ENCODE data around the gene MED1.
"Not testable (repeated sequence)": the region's sequence is repeated elsewhere in the genome, so short reads cannot be mapped to it uniquely, and the experiment has no call there.

MED1 gene, protein sequence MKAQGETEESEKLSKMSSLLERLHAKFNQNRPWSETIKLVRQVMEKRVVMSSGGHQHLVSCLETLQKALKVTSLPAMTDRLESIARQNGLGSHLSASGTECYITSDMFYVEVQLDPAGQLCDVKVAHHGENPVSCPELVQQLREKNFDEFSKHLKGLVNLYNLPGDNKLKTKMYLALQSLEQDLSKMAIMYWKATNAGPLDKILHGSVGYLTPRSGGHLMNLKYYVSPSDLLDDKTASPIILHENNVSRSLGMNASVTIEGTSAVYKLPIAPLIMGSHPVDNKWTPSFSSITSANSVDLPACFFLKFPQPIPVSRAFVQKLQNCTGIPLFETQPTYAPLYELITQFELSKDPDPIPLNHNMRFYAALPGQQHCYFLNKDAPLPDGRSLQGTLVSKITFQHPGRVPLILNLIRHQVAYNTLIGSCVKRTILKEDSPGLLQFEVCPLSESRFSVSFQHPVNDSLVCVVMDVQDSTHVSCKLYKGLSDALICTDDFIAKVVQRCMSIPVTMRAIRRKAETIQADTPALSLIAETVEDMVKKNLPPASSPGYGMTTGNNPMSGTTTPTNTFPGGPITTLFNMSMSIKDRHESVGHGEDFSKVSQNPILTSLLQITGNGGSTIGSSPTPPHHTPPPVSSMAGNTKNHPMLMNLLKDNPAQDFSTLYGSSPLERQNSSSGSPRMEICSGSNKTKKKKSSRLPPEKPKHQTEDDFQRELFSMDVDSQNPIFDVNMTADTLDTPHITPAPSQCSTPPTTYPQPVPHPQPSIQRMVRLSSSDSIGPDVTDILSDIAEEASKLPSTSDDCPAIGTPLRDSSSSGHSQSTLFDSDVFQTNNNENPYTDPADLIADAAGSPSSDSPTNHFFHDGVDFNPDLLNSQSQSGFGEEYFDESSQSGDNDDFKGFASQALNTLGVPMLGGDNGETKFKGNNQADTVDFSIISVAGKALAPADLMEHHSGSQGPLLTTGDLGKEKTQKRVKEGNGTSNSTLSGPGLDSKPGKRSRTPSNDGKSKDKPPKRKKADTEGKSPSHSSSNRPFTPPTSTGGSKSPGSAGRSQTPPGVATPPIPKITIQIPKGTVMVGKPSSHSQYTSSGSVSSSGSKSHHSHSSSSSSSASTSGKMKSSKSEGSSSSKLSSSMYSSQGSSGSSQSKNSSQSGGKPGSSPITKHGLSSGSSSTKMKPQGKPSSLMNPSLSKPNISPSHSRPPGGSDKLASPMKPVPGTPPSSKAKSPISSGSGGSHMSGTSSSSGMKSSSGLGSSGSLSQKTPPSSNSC (N-terminal part only)

DNA sequence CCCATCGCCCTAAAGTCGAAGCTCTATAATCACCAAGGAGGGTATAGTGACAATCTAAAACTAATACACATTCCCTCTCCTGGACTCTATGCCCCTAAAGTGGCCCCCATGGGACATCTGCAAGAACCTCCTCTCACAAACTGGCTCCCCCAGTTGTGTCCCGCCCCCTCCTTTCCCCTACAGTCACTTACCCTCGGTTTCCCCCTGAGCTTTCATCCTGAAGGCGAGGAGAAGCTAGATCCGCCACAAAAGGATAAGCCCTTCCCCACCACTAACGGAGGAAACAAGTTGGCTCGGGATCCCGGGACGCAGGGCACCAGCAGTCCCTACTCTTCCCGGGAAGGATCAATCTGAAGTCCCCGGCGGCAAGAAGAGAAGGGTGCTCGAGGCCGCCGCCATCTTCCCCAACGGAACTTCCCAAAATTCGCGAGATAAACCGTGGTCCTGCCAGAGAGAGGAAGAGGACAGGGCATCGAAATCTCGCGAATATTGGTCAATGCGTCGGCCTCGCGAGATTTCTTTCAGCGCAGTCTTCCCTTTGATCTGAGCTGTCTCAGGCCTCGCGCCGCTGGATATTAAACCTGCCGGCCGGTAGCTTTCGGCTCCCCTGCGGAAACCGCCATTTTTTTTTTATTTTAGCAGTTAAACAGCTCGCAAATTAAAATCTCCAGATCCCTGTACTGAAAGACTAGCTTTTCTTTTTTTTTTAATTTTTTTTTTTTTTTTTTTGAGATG, at the start of gene MED1:
MED1 (minus strand) TSS at position 417 of the 735 bp plus-strand sequence; CDS start at position 216, 201 bp downstream.
- DNase-seq = peak; percentile 98

DNA sequence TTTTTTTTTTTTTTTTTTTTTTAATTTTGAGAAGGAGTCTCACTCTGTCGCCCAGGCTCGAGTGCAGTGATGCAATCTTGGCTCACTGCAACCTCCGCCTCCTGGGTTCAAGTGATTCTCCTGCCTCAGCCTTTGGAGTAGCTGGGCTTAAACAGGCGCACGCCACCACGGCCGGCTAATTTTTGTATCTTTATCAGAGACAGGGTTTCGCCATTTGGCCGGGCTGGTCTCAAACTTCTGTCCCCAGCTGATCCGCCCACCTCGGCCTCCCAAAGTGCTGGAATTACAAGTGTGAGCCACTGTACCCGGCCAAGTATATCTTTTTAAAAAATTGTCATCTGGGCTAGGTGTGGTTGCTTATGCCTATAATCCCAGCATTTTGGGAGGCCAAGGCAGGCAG, 45.9 kb upstream of the MED1 start:
- DNase-seq = not testable (repeated sequence)

DNA sequence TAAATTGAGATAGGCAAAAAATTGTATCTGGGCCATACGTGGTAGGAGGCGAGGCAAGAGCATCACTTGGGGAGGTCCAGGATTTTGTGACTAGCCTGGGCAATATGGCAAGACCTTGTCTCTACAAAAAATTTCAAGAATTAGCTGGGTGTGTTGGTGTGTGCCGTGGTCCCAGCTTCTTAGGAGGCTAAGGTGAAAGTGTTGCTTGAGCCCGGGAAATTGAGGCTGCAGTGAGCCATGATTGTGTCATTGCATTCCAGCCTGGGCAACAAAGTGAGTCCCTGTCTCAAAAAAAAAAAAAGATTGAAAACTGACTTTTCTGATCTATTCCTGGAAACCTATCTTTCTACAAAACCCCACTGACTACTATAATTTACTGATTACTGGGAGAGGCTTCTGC, 36.9 kb upstream of the MED1 start:
- no peak for DNase-seq

DNA sequence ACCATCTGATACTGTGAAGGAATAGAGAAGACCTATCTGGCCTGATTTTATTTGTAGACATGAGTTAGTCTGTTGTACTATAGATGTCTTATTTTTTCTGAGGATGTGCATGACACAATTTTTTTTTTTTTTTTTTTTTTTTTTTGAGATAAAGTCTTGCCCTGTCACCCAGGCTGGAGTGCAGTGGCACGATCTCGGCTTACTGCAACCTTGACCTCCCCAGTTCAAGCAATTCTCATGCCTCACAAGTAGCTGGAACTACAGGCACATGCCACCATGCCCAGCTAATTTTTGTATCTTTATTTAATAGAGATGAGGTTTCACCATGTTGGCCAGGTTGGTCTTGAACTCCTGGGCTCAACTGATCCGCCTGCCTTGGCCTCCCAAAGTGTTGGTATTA, 36.4 kb upstream of the MED1 start:
- DNase-seq = not testable (repeated sequence)

DNA sequence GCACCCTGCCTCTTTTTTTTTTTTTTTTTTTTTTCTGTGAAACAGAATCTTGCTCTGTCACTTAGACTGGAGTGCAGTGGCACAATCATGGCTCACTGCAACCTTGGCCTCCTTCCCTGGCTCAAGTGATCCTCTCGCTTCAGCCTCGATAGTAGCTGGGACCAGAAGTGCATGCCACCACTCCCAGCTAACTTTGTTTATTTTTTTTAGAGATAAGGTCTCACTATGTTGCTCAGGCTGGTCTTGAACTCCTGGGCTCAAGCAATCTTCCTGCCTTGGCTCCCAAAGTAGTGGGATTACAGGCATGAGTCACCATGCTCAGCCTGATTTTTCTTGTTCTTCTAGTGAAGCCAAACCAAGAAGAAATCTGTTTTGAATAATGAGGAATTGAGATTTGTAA, 35.2 kb upstream of the MED1 start:
- DNase-seq = no peak

DNA sequence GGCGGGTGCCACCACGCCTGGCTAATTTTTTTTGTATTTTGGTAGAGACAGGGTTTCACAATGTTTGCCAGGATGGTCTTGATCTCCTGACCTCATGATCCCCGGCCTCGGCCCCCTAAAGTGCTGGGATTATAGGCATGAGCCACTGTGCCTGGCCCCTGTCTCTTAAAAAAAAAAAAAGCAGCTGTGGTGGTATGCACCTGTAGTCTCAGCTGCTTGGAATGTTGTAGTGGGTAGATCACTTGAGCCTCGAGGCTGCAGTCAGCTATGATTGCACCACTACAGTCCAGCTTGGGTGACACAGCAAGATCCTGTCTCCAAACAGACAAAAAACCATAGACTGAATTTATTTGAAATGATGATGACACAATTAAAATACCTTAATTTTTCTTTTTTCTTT, 34.5 kb upstream of the MED1 start:
- DNase-seq = no peak

DNA sequence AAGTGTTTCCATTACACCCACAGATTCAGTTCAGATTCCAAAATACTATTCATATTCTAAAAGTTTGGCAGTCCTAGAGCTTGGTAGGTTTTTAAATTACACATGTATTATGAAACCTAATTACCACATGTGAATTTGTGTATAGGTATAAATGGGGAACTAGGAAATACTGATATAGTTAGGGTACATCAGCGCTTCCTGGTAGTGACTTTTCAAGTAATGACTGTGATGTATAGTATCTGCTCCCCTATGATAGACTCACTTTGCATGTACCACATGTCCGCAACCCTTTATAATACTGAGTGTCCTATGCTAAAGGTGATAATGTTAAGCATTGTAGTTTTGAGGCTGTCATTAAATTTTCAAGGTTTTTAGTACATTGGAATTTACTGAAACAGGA, 33.1 kb upstream of the MED1 start:
- DNase-seq = no peak

DNA sequence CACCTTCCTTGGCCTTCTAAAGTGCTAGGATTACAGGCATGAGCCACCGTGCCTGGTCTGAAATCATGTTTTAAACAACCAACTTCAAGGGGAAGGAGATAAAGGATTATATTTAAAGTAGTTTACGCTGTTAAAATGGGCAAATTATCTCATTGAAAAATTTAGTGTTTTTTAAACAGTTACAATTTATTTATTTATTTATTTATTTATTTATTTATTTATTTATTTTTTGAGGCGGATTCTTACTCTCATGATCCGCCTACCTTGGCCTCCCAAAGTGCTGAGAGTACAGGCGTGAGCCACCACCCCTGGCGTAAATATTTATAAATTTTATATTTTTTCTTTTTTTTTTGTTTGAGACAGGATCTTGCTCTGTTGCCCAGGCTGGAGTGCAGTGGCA, 32.4 kb upstream of the MED1 start:
- no peak for DNase-seq

DNA sequence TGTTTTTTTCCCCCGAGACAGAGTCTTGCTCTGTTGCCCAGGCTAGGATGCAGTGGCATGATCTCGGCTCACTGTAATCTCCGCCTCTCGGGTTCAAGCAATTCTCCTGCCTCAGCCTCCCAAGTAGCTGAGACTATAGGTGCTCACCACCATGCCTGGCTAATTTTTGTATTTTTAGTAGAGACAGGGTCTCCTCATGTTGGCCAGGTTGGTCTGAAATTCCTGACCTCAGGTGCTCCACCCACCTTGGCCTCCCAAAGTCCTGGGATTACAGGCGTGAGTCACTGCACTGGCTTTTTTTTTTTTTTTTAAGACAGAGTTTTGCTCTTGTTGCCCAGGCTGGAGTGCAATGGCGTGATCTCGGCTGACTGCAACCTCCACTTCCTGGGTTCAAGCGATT, 28.6 kb upstream of the MED1 start:
- DNase-seq = not testable (repeated sequence)

DNA sequence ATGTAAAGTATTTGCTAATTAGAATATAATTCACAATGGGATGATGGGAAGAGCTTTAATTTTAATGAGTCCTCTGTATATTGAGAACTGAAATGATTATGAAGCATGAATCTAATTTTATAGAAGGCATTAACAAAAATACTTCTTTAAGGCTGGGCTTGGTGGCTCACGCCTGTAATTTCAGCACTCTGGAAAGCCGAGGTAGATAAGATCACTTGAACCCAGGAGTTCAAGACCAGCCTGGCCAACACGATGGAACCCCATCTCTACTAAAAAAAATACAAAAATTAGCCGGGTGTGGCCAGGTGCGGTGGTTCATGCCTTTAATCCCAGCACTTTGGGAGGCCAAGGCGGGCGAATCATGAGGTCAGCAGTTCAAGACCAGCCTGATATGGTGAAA, 22.2 kb upstream of the MED1 start:
- no peak for DNase-seq

DNA sequence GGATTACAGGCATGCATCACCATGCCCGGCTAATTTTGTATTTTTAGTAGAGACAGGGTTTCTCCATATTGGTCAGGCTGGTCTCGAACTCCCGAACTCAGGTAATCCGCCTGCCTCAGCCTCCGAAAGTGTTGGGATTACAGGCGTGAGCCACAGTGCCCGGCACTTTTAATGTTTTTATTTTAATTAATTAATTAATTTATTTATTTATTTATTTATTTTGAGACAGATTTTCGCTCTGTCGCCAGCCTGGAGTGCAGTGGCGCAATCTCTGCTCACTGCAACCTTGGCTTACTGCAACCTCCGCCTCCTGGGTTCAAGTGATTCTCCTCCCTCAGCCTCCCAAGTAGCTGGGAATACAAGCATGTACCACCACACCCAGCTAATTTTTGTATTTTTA, 17.5 kb upstream of the MED1 start:
- not testable (repeated sequence) for DNase-seq

DNA sequence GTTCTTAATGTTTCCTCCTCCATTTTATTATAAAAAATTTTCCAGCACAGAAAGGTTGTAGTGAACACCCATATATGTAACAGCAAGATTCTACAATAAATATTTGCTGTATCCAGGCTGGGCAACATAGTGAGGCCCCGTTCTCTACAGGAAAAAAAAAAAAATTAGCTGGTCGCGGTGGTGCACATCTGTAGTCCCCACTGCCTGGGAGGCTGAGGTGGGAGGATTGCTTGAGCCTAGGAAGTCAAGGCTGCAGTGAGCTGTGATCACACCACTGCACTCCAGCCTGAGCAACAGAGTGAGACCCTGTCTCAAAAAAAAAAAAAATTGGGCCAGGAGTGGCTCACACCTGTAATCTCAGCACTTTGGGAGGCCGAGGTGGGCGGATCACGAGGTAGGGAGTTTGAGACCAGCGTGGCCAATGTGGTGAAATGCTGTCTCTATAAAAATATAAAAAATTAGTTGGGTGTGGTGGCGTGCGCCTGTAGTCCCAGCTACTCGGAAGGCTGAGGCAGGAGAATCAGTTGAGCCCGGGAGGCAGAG, 13.6 kb upstream of the MED1 start:
- DNase-seq = not testable (repeated sequence)

DNA sequence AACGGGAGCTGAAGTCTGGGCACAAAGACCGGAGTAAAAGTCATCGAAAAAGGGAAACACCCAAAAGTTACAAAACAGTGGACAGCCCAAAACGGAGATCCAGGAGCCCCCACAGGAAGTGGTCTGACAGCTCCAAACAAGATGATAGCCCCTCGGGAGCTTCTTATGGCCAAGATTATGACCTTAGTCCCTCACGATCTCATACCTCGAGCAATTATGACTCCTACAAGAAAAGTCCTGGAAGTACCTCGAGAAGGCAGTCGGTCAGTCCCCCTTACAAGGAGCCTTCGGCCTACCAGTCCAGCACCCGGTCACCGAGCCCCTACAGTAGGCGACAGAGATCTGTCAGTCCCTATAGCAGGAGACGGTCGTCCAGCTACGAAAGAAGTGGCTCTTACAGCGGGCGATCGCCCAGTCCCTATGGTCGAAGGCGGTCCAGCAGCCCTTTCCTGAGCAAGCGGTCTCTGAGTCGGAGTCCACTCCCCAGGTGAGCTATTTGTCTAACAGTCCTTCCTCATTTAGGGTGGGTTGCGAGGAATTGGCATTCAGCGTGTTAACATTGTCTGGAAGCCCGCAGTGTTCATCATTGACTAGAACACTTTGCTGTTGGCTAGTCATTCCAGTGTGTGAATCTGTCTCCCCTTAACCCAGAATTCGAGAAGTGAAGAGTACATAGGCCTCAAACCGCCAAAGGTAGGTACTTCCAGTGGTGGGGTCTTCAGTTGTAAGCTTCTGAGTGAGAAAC, 11.7 kb upstream of the MED1 start:
- no peak for DNase-seq

DNA sequence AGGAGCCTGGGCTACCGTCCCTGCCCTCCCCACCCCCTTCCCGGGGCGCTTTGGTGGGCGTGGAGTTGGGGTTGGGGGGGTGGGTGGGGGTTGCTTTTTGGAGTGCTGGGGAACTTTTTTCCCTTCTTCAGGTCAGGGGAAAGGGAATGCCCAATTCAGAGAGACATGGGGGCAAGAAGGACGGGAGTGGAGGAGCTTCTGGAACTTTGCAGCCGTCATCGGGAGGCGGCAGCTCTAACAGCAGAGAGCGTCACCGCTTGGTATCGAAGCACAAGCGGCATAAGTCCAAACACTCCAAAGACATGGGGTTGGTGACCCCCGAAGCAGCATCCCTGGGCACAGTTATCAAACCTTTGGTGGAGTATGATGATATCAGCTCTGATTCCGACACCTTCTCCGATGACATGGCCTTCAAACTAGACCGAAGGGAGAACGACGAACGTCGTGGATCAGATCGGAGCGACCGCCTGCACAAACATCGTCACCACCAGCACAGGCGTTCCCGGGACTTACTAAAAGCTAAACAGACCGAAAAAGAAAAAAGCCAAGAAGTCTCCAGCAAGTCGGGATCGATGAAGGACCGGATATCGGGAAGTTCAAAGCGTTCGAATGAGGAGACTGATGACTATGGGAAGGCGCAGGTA, 11.0 kb upstream of the MED1 start:
- no peak for DNase-seq

DNA sequence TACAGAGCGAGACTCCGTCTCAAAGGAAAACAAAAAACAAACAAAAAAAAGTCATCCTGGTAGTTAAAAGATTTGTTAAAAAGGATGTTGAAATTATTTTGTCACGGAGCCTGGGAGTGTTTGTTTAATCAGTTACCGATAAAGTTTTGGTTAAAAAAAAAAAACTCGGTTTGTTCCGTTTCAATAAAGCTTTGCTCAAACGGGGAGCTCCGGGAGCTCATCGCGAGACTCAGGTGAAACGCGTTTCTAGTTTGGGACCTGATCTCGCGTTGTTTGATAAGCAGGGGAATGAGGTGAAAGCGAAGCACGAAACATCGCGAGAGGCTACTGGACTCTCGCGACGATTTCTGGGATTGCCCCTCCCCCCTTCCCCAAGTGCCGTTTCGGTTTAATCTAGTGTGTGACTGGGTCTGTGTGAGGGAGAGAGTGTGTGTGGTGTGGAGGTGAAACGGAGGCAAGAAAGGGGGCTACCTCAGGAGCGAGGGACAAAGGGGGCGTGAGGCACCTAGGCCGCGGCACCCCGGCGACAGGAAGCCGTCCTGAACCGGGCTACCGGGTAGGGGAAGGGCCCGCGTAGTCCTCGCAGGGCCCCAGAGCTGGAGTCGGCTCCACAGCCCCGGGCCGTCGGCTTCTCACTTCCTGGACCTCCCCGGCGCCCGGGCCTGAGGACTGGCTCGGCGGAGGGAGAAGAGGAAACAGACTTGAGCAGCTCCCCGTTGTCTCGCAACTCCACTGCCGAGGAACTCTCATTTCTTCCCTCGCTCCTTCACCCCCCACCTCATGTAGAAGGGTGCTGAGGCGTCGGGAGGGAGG, 10.3 kb upstream of the MED1 start, which contains the start of gene CDK12:
CDK12 (plus strand) TSS at position 374 of the 813 bp plus-strand sequence. CDS start 586 bp downstream, outside the sequence.
- peak; percentile 92 for DNase-seq

DNA sequence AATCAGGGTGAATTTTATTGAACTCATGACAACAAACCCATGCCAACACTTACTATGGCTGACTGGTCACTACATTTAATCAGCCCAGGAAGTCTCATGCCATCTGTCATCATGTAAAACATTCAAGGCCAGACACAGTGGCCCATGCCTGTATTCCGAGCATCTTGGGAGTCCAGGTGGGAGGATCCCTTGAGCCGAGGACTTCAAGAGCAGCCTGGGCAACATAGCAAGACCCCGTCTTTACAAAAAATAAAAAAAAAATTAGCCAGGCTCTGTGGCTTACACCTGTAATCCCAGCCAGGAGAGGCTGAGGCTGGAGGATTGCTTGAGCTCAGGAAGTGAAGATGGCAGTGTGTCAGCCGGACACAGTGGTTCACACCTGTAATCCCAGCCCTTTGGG, 4.9 kb upstream of the MED1 start:
- no peak for DNase-seq

DNA sequence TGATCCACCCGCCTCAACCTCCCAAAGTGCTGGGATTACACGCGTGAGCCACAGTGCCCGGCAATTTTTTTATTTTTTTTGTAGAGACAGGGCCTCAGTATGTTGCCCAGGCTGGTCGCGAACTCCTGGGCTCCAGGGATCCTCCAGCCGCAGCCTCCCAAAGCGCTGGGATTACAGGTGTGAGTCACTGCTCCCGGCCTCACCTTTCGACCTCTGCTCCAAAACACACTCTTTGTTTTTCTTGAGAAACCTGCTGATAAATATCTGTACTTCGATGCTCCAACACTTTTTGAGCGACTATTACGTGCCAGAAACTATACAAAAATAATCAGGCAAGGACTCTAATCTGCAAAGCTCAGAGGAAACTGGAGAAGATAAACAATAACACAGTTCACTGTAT, 1.0 kb downstream of the MED1 start:
- no peak for DNase-seq

DNA sequence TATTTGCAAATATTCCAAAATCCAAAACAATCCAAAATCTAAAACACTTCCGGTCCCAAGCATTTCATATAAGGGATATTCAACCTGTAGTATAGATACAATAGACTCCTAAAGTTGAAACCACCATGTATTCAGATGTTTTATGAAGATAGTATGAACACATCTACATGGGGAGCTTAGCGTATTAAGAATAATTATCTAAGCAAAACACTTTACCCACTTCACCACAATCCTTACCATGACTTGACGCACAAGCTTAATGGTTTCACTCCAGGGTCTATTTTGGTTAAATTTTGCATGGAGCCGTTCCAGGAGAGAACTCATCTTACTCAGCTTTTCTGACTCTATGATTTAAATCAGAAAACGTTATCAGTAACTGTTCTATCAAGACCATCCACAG, 3.5 kb downstream of the MED1 start:
- DNase-seq = no peak

DNA sequence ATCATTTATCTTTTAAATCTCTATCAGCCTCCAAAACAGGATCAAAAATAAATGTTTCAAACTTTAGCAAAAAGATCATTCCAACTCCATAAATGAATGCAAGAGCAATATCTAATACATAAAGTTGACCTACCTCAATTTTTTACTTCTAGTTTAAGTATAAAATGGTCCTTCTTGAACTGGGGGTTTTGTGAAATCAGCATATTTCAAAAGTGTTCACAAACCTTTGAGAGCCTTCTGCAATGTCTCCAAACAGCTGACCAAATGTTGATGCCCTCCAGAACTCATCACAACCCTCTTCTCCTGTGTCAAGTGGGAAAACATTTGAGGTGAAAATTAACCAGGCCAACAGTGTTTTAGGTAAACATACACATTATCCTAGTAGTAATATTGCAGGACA, 7.7 kb downstream of the MED1 start:
- no peak for DNase-seq

DNA sequence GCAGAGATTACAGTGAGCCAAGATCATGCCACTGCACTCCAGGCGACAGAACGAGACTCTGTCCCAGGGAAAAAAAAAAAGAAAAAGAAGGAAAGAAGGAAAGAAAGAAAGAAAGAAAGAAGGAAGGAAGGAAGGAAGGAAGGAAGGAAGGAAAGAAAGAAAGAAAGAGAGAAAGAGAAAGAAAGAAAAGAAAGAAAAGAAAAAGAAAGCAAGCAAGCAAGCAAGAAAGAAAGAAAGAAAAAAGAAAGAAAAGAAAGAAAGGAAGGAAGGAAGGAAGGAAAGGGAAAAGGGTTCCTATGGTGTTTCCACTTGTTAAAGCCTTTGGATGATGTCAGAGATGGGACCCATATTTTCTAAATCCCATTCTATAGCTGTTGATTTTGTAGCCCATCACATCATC, 11.2 kb downstream of the MED1 start:
- DNase-seq = not testable (repeated sequence)

Measured in NCI-H524 treated with DMSO at 0.1 percent for 48 hours (cell line).